ENCODE measurements around the gene GIMAP1.

The GIMAP1 gene

DNA sequence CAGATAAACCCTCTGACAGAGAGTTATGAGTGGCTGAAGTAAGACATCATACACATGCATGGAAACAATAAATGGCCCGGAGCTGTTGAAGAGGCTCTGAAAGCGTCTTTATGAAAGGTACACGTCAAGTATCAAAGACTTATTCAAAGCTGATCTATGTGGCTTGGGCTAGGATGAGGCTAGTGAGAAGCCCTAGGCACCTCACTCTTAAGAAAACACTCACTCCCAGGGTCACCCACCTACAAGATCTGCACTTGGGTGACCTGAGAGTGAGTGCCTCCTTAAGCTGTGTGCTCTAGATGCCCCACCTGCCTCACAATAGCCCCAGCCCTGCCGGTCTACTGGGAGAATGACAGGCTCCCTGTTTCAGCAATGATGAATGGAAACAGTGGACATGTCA, 1.1 kb upstream of the GIMAP1 start:
- no peak overlapping the region for H3K27ac Mint-ChIP-seq
- peaks cover 41% of the 10 kb centered on the region for H3K4me1 Mint-ChIP-seq (ENCODE audit: low read depth)
- no peak overlapping the region for H3K4me3 Mint-ChIP-seq
- no peaks in the 10 kb centered on the region for H3K27me3 Mint-ChIP-seq
- peaks cover 18% of the 10 kb centered on the region for H3K36me3 Mint-ChIP-seq (ENCODE audit: low read depth)
- intact Hi-C loops (cut with micrococcal nuclease) = no loop called here
- peaks cover 20% of the 10 kb centered on the region for H3K9me3 Mint-ChIP-seq

DNA sequence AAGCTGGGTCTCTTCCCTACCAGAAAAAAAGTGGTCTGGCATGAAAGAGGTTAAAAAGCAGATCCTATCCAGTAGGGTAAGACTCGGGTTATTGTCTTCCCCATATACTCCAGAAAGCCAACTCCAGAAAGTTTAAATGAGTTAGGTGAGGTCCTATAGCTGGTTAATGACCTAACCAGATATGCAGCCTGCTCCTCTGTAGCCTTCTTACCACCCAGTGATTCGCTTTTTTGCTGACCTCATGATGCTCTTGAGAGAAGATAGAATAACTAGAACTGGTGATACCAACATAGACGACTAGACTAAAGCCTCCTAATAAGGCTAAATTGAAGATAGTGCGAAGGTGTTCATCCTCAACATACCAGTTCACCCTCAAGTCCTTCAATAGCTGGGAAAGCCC, 675 bp upstream of the GIMAP1 start:
- H3K4me3 Mint-ChIP-seq = no peak overlapping the region
- peak overlapping the region; percentile 90 for H3K27ac Mint-ChIP-seq
- intact Hi-C loops (cut with micrococcal nuclease) = no loop called here
- H3K4me1 Mint-ChIP-seq (ENCODE audit: low read depth) = peaks cover 45% of the 10 kb centered on the region
- peaks cover 20% of the 10 kb centered on the region for H3K9me3 Mint-ChIP-seq
- peaks cover 23% of the 10 kb centered on the region for H3K36me3 Mint-ChIP-seq (ENCODE audit: low read depth)
- no peaks in the 10 kb centered on the region for H3K27me3 Mint-ChIP-seq

DNA sequence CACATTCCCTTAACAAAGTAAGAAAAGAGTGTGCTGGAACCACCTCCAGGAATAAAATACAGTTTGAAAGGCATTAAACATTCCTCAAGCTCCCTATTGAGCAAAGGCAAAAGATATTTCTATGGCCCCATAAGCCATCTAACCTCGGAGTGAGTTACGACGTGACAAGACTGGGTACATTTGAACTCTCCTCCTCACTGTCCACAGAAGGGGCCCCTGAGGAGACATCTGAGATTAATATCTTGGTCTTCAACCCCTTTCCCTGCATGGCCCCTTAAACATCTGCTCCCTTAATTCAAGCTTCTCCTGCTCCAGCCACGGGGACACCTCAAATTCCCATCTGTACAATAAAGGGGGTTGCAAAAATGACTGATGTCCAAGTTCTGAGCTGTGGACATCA, 526 bp downstream of the GIMAP1 start:
- intact Hi-C loops (cut with micrococcal nuclease) = no loop called here
- Mint-ChIP-seq H3K36me3 (ENCODE audit: low read depth) (peaks cover 35% of the 10 kb centered on the region), H3K27ac (peak overlapping the region; percentile 90), H3K9me3 (peaks cover 20% of the 10 kb centered on the region), H3K4me1 (ENCODE audit: low read depth) (peaks cover 50% of the 10 kb centered on the region), H3K4me3 (peak overlapping the region; percentile 91), H3K27me3 (no peaks in the 10 kb centered on the region)

DNA sequence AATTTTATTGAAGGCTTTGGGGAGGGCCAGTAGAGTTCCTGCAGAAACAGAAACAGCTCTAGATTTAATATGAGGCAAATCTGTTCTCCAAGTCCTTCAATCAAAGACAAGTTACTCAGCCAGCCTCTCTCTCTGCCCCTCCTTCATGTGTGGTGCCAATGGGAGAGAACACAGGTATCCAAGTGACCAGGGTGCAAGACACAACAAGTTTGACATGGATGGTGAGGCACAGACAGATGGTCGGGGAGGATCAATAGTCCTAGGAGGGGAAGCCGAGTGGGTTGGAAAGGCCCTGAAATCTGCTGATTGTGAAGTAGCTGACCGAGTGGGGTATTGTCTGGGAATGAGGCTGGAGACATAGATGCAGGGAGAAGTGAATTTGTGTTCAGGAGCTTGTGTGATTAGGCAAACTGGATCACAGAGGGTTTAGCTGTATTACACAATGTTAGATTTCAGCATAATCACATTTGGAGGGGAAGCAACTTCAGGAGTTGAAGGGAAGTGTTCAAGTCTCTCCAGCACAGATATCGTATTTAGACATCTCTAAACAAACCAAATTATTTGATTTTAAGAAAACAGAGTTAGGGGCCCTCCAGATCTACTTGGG, 1.5 kb downstream of the GIMAP1 start:
- intact Hi-C loops (cut with micrococcal nuclease) = no loop called here
- H3K4me3 Mint-ChIP-seq = peak overlapping the region; percentile 91
- H3K27me3 Mint-ChIP-seq = no peaks in the 10 kb centered on the region
- peaks cover 41% of the 10 kb centered on the region for H3K36me3 Mint-ChIP-seq (ENCODE audit: low read depth)
- H3K9me3 Mint-ChIP-seq = peaks cover 16% of the 10 kb centered on the region
- peak overlapping the region; percentile 48 for H3K27ac Mint-ChIP-seq
- peaks cover 60% of the 10 kb centered on the region for H3K4me1 Mint-ChIP-seq (ENCODE audit: low read depth)

DNA sequence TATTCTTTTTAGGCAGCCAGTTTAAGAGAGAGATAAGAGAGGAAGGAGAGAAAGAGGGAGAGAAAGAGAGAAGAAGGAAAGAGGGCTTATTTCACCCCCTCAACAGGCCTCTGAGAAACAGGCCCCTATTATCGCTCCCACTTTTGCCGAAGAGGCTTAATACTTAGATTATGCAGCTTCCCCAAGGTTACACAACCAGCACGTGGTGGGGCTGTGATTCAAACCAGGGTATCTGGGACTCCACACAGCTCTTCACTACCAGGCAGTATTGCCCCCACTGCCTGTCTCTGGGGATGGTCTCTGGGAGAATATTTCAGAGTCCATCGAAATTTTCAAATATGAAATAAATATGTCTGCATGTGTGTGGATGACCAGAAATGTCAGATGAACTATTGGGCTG, 3.0 kb downstream of the GIMAP1 start:
- H3K36me3 Mint-ChIP-seq (ENCODE audit: low read depth) = peaks cover 51% of the 10 kb centered on the region
- H3K4me3 Mint-ChIP-seq = peak overlapping the region; percentile 4
- peaks cover 3% of the 10 kb centered on the region for H3K9me3 Mint-ChIP-seq
- peaks cover 61% of the 10 kb centered on the region for H3K4me1 Mint-ChIP-seq (ENCODE audit: low read depth)
- intact Hi-C loops (cut with micrococcal nuclease) = no loop called here
- H3K27me3 Mint-ChIP-seq = no peaks in the 10 kb centered on the region
- H3K27ac Mint-ChIP-seq = no peak overlapping the region

DNA sequence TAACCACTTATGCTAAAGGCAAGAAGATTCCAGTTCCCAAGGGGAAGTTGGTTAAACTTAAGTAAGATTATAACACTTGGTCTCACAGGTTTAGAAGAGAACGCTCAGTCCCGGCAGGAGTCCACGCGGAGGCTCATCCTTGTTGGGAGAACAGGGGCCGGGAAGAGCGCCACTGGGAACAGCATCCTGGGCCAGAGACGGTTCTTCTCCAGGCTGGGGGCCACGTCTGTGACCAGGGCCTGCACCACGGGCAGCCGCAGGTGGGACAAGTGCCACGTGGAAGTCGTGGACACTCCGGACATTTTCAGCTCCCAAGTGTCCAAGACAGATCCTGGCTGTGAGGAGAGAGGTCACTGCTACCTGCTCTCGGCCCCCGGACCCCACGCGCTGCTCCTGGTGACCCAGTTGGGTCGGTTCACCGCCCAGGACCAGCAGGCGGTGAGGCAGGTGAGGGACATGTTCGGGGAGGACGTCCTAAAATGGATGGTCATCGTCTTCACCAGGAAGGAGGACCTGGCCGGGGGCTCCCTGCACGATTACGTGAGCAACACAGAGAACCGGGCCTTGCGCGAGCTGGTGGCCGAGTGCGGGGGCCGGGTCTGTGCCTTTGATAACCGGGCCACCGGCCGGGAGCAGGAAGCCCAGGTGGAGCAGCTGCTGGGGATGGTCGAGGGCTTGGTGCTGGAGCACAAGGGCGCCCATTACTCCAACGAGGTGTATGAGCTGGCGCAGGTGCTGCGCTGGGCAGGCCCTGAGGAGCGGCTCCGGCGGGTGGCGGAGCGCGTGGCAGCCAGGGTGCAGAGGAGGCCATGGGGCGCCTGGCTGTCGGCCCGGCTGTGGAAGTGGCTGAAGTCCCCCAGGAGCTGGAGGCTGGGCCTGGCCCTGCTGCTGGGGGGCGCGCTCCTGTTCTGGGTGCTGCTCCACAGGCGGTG, 3.8 kb downstream of the GIMAP1 start:
- no peaks in the 10 kb centered on the region for H3K9me3 Mint-ChIP-seq
- intact Hi-C loops (cut with micrococcal nuclease) = no loop called here
- no peak overlapping the region for H3K4me3 Mint-ChIP-seq
- H3K27ac Mint-ChIP-seq = no peak overlapping the region
- H3K36me3 Mint-ChIP-seq (ENCODE audit: low read depth) = peaks cover 54% of the 10 kb centered on the region
- peaks cover 61% of the 10 kb centered on the region for H3K4me1 Mint-ChIP-seq (ENCODE audit: low read depth)
- H3K27me3 Mint-ChIP-seq = no peaks in the 10 kb centered on the region

DNA sequence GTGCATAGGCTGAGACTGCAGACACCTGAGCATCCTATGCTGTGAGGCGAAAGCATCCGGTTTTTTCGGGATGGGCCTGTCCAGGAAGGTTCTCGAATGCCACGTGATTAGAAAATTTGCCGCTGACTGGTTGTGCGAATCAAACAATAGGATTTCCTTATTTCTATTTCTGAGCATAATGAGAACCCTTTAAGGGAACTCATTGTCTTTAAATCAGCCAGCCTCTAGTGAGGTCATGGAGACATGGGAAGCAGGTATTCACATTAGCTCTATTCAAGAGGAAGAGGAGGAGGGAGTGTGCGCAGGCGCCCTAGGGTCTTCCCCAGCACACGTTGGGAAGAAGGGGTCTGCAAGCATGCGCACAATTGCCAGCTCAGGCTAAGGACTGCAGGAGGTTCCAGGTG, 5.6 kb downstream of the GIMAP1 start:
- Mint-ChIP-seq H3K36me3 (ENCODE audit: low read depth) (peaks cover 54% of the 10 kb centered on the region), H3K4me3 (no peak overlapping the region), H3K27me3 (no peaks in the 10 kb centered on the region), H3K27ac (no peak overlapping the region), H3K4me1 (ENCODE audit: low read depth) (peaks cover 50% of the 10 kb centered on the region), H3K9me3 (no peaks in the 10 kb centered on the region)
- intact Hi-C loops (cut with micrococcal nuclease) = no loop called here

DNA sequence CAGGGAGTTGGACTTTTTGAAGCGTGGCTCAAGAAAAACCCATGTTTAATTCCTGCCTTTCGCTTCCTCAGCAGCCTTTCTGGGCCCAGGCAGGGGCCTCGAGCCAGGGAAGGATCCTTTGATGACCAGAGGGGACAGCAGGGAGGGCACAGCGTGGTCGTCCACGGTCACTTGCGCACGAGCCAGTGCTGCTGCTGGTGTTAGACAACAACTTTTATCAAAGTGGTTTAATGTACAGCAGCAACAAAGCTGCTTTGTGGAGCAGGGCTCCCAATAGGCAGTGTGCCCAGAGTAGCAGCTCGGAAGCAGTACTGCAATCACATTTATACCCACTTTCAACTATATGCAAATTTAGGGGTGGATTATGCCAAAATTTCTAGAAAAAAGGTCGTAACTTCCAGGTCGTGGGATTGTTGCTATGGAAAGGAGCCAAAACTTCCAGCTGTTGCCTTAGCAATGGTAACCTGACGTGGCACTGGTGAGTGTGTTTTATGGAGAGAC, 6.1 kb downstream of the GIMAP1 start:
- H3K9me3 Mint-ChIP-seq = peaks cover 4% of the 10 kb centered on the region
- intact Hi-C loops (cut with micrococcal nuclease) = no loop called here
- no peak overlapping the region for H3K4me3 Mint-ChIP-seq
- H3K27ac Mint-ChIP-seq = no peak overlapping the region
- no peaks in the 10 kb centered on the region for H3K27me3 Mint-ChIP-seq
- H3K4me1 Mint-ChIP-seq (ENCODE audit: low read depth) = peaks cover 47% of the 10 kb centered on the region
- H3K36me3 Mint-ChIP-seq (ENCODE audit: low read depth) = peaks cover 54% of the 10 kb centered on the region

DNA sequence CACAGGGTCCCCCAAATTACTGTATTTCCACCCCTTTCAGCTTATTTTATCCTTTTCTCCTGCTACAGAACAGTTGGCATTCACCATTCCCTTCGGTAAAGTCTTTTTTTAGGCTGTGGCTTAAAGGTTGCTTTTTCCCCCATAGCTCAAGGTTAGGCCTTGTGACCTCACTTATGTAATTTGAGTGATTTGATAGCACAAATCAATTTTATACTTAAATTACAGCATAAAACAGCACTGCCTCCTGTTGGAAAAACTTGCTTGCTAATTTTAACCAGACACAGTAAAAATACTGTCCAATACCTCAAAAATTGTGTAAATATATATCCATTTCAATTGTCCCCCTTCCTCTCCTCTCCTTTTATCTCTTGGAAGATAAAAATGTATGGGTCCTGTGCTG, 7.1 kb downstream of the GIMAP1 start:
- Mint-ChIP-seq H3K4me1 (ENCODE audit: low read depth) (peaks cover 38% of the 10 kb centered on the region), H3K4me3 (no peak overlapping the region), H3K9me3 (peaks cover 13% of the 10 kb centered on the region), H3K36me3 (ENCODE audit: low read depth) (peaks cover 54% of the 10 kb centered on the region), H3K27me3 (no peaks in the 10 kb centered on the region), H3K27ac (no peak overlapping the region)
- intact Hi-C loops (cut with micrococcal nuclease) = no loop called here

DNA sequence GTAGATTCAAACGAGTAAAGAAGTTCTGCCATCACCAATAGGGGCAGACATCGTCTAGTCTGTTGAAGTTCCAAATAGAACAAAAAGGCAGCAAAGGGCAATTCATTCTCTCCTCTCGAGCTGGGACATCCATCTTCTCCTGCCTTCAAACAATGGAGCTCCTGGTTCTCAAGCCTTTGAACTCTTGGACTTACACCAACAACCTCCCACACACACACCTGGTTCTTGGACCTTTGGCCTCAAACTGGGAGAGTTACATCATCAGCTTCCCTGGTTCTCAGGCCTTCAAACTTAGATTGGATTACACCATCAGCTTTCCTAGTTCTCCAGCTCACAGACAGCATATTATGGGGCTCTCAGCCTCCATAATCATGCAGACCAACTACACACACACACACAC, 11.0 kb downstream of the GIMAP1 start:
- Mint-ChIP-seq H3K4me3 (no peak overlapping the region), H3K4me1 (ENCODE audit: low read depth) (peaks cover 7% of the 10 kb centered on the region), H3K36me3 (ENCODE audit: low read depth) (peaks cover 15% of the 10 kb centered on the region), H3K27ac (no peak overlapping the region), H3K27me3 (peaks cover 1% of the 10 kb centered on the region), H3K9me3 (peaks cover 18% of the 10 kb centered on the region)
- intact Hi-C loops (cut with micrococcal nuclease) = no loop called here

DNA sequence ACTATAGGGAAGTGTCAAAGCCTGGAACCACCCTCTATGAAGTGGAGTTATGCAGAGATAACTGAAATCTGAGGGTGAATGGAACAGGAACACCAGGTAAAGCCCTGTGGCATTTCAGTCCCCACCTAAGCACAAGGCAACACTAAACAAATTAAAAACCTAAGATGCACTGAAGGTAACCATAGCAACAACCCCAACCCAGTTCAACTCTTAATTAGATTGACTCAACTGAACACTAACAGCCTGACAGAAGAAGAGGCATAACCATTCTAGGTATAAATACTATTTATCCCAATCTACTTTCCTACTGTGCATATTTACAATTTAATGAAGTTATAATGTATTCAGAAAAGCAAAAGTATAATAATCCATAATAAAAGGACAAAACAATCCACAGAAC, 11.6 kb downstream of the GIMAP1 start:
- Mint-ChIP-seq H3K9me3 (peaks cover 18% of the 10 kb centered on the region), H3K4me1 (ENCODE audit: low read depth) (peaks cover under 1% of the 10 kb centered on the region), H3K36me3 (ENCODE audit: low read depth) (peaks cover 12% of the 10 kb centered on the region), H3K27me3 (peaks cover 1% of the 10 kb centered on the region), H3K27ac (no peak overlapping the region), H3K4me3 (no peak overlapping the region)
- intact Hi-C loops (cut with micrococcal nuclease) = no loop called here

DNA sequence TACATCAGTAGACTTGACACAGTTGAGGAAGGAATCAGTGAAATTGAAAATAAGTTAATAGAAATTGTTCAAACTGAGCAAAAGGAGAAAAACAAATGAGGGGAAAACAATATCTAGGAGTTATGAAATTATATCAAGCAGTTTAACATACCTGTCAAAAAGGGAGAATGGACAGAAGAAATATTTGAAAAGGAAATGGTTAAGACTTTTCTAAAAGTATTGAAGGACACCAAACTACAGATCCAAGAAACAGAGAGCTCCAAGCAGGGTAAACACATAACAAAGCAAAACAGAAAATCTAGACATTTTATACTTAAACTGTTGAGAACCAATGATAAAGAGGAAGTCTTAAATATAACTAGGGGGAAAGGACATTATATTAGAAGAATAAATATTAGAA, 12.2 kb downstream of the GIMAP1 start:
- H3K9me3 Mint-ChIP-seq = peaks cover 18% of the 10 kb centered on the region
- peaks cover 1% of the 10 kb centered on the region for H3K27me3 Mint-ChIP-seq
- H3K27ac Mint-ChIP-seq = no peak overlapping the region
- H3K36me3 Mint-ChIP-seq (ENCODE audit: low read depth) = peaks cover 11% of the 10 kb centered on the region
- H3K4me1 Mint-ChIP-seq (ENCODE audit: low read depth) = peaks cover 5% of the 10 kb centered on the region
- intact Hi-C loops (cut with micrococcal nuclease) = no loop called here
- H3K4me3 Mint-ChIP-seq = no peak overlapping the region

DNA sequence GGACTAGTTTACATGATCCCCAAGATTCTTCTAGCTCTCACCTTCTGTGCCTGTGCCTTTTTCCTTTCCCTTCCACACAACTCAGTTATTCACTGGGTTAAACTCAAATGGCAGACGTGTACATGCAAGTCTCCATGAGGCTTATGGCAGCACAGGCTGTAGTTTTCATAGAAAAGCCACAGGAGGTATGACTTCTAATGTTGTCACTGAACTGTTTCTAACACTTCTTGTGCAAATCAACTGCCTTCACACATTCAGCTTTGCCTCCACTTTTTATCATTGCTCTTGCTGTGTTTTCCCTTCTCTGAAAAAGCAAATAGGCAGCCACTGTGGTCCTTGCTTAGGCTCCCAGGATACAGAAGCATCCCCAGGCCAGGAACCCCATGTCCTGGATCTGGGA, 15.5 kb downstream of the GIMAP1 start:
- Mint-ChIP-seq H3K4me1 (ENCODE audit: low read depth) (peaks cover 24% of the 10 kb centered on the region), H3K27me3 (peaks cover 1% of the 10 kb centered on the region), H3K36me3 (ENCODE audit: low read depth) (no peaks in the 10 kb centered on the region), H3K27ac (no peak overlapping the region), H3K9me3 (peaks cover 18% of the 10 kb centered on the region), H3K4me3 (no peak overlapping the region)
- intact Hi-C loops (cut with micrococcal nuclease) = no loop called here

DNA sequence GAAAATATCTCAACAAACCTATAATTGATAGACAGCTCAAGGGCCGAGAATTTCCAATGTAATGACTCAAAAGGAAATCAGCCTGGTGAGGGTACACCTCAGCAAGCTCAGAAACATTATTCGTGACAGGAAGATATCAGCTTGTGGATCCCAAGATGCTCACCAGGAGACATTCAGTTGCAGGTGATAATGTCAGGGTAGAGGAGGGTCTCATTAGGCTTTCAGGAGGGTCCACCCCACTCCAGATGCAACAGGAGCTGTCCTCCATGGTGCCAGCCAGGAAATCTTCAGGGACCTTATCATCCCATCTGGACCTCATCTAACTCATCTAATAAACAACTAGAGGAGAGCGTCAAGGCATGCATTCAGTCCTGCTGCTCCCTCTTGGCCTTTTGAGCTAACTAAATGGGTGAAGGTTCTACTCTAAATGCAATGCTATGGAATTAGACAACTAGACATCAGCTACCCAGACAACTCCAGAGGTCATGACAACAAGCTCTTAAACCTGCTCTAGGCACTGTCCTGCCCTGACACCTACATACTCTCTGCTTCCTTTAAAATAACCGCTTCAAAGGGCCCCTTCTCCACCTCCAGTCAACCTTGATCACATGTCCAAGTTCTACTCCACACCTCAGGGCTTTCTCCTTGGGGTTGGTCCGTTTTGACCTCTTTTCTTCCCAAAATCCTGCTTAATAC, 16.5 kb downstream of the GIMAP1 start:
- H3K27me3 Mint-ChIP-seq = peaks cover 1% of the 10 kb centered on the region
- no peak overlapping the region for H3K4me3 Mint-ChIP-seq
- H3K36me3 Mint-ChIP-seq (ENCODE audit: low read depth) = peaks cover 8% of the 10 kb centered on the region
- peaks cover 34% of the 10 kb centered on the region for H3K4me1 Mint-ChIP-seq (ENCODE audit: low read depth)
- H3K9me3 Mint-ChIP-seq = peaks cover 10% of the 10 kb centered on the region
- no peak overlapping the region for H3K27ac Mint-ChIP-seq
- intact Hi-C loops (cut with micrococcal nuclease) = no loop called here

Measured in dendritic cell treated with granulocyte-macrophage colony-stimulating factor and Interleukin-4, amounts not matched to agents 40 ng/mL and 50 ng/mL, for 4 days (primary cell).